ES-I3 (cell line): ENCODE results near the gene TNFSF15.
"Not testable (repeated sequence)": the region's sequence is repeated elsewhere in the genome, so short reads cannot be mapped to it uniquely, and the experiment has no call there.

Experiments used
- H3K36me3 ChIP-seq: 2 replicates; pipeline ENCODE4 v1.6.1; 2013; ENCODE audit warnings: mild to moderate bottlenecking, low read length, control low read depth, moderate library complexity; ENCODE audit not compliant: insufficient read depth
- H3K4me1 ChIP-seq: 2 replicates; pipeline ENCODE4 v1.6.1; 2013; ENCODE audit warnings: mild to moderate bottlenecking, control low read depth, low read length; ENCODE audit not compliant: insufficient read depth
- H3K9ac ChIP-seq: 2 replicates; pipeline ENCODE4 v1.6.1; 2013; ENCODE audit warnings: low read depth, mild to moderate bottlenecking, low read length, moderate library complexity
- H3K9me3 ChIP-seq: 2 replicates; pipeline ENCODE4 v1.6.1; 2013; ENCODE audit warnings: mild to moderate bottlenecking, low read length, moderate library complexity; ENCODE audit not compliant: control insufficient read depth, insufficient read depth

The TNFSF15 gene

DNA sequence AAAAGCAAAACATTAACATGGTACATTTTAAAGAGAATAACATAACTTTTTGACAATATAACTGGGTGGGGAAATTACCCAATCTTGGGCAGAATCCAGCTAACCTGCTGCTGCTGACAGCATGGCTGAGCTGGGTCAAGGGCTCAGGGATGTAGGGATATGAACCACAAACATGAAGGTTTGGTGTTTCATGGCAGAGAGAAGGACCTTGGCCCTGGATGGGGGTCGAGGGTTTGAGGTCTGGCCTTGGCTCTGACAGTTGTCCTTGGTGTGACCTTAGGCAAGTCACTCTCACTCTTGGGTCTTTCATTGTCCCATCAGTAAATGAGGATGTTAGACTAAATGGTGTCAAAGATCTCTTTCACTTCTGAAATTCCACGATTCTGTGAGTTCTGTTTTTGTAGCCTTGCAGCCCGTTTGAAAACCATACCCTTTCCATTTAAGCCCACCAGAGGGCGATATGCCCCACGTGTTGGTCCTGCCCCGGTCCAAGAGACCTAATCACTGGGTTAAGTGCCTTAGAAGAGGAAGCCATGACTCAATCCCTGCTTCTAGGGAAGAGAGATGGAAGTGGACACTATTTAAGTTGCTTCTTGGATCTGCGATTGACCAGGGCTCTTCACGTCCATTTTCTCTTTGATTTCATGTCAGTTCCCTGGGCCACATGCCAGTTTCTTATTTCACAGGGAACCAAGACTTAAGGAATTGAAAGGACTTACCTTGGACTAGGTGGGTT lies 67.1 kb downstream of the TNFSF15 start:
- no peaks in the 10 kb centered on the region for H3K36me3 ChIP-seq
- no peak overlapping the region for H3K9ac ChIP-seq
- no peaks in the 10 kb centered on the region for H3K9me3 ChIP-seq
- no peaks in the 10 kb centered on the region for H3K4me1 ChIP-seq

DNA sequence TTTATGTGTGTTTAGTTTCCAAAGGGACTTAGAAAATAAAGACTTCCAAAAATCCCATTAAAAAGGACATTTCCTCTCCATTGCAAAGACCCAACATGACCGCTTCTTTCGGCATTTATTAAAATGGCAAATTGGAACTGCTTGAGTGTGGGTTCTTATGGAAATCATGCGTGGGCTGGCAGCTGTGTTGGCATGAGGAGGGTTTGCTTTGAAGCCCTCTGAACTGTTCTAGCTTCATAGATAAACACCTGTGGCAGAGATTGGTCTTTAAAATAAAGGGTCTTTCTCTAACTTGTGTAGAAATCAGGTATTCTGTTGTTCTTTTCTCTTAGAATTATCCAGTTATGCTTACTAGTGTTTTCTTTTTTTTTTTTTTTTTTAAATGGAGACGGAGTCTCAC lies 68.0 kb downstream of the TNFSF15 start:
- no peak overlapping the region for H3K9ac ChIP-seq
- no peaks in the 10 kb centered on the region for H3K36me3 ChIP-seq
- no peaks in the 10 kb centered on the region for H3K9me3 ChIP-seq
- no peaks in the 10 kb centered on the region for H3K4me1 ChIP-seq

DNA sequence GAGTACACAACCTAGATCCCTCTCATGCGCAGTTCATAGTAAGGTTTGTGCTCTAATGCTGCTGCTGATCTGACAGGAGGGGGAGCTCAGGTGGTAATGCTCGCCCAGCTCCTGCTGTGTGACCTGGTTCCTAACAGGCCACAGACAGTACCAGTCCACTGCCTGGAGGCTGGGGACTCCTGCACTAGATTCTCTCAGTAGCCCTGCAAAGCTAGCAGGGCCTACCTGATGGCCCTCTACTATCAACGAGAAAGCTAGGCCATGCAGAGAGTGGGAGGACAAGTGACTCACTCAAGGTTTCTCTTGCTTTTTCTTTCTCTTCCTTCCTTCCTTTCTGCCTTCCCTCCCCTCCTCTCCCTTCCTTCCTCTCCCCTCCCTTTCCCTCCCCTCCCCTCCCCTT lies 68.7 kb downstream of the TNFSF15 start:
- Histone ChIP-seq H3K9ac (no peak overlapping the region), H3K9me3 (no peaks in the 10 kb centered on the region), H3K36me3 (no peaks in the 10 kb centered on the region), H3K4me1 (no peaks in the 10 kb centered on the region)

- Histone ChIP-seq H3K36me3 (no peaks in the 10 kb centered on the region), H3K9ac (no peak overlapping the region), H3K9me3 (no peaks in the 10 kb centered on the region), H3K4me1 (no peaks in the 10 kb centered on the region)
These were observed 70.1 kb downstream of the TNFSF15 start for GRCh38 chr9:114735704-114736103.

DNA sequence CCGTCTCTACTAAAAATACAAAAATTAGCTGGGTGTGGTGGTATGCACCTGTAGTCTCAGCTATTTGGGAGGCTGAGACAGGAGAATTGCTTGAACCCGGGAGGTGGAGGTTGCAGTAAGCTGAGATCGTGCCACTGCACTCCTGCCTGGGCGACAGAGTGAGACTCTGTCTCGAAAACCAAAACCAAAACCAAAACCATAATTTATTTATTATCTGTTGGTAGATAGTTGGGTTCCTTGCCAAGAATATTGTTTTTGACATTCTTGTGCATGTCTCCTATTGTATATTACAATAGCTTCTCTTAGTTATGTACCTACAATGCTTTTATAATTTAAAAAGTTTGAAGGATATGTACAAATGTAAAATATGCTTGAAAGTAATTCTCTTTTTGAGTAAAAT lies 70.7 kb downstream of the TNFSF15 start:
- H3K4me1 ChIP-seq, H3K36me3 ChIP-seq, H3K9me3 ChIP-seq, H3K9ac ChIP-seq: not testable (repeated sequence)
